Endothelial cell of umbilical vein (primary cell): ENCODE data around the gene FAM221B.
A peak's percentile ranks its signal among the peaks of the same experiment; 100 is the strongest.

ENCODE experiments used
- CTCF ChIP-seq, 2 donors: IDR thresholded peaks; 1 replicate in 1 of 2; 2 replicates in 1 of 2; pipeline ENCODE4 v1.5.1; 2011; ENCODE audit warnings: low read length in 2 of 2, mild to moderate bottlenecking in 2 of 2, moderate library complexity in 2 of 2, control low read depth in 1 of 2, inconsistent platforms in 1 of 2, low read depth in 1 of 2; ENCODE audit not compliant: insufficient read depth in 1 of 2; ENCODE audit errors: extremely low read depth in 1 of 2
- EZH2 ChIP-seq: IDR thresholded peaks from 2 replicates; pipeline ENCODE4 v1.6.1; 2012; ENCODE audit warnings: borderline replicate concordance, low read depth, mild to moderate bottlenecking, moderate library complexity, low read length, inconsistent platforms; ENCODE audit not compliant: severe bottlenecking
- FOS ChIP-seq: IDR thresholded peaks from 2 replicates; pipeline ENCODE4 v1.6.1; 2011; ENCODE audit warnings: mild to moderate bottlenecking, low read length, moderate library complexity, borderline replicate concordance; ENCODE audit not compliant: insufficient read depth
- GATA2 ChIP-seq: IDR thresholded peaks from 2 replicates; pipeline ENCODE4 v1.7.0; 2011; ENCODE audit warnings: low read depth, mild to moderate bottlenecking, moderate library complexity, mixed read lengths, low read length; ENCODE audit not compliant: insufficient read length, insufficient read depth
- JUN ChIP-seq: IDR thresholded peaks from 2 replicates; pipeline ENCODE4 v1.6.1; 2011; ENCODE audit warnings: borderline replicate concordance, low read depth; ENCODE audit not compliant: insufficient read length, insufficient read depth
- MYC ChIP-seq: IDR thresholded peaks from one replicate; pipeline ENCODE4 v1.6.1; 2011; ENCODE audit warnings: mild to moderate bottlenecking, low read depth, low read length
- POLR2A ChIP-seq: IDR thresholded peaks from 2 replicates; pipeline ENCODE4 v1.6.1; 2012; ENCODE audit warnings: low read depth, mild to moderate bottlenecking, control low read depth, low read length
- POLR2AphosphoS5 ChIP-seq: IDR thresholded peaks from 2 replicates; pipeline ENCODE4 v1.6.1; 2012; ENCODE audit warnings: low read depth, mild to moderate bottlenecking, control low read depth, low read length, moderate library complexity; ENCODE audit not compliant: insufficient read depth
- TF ChIP-seq, protein P1 (sequence below): IDR thresholded peaks from 2 replicates; pipeline ENCODE4 v1.6.1; 2011; ENCODE audit not compliant: insufficient read depth, insufficient read length

- peak; percentile 76 to 84 for TF ChIP-seq CTCF (IDR thresholded peaks at IDR 0.05; ENCODE audit: extremely low read depth in 1 of 2, insufficient read depth in 1 of 2, low read depth in 1 of 2, low read length in 2 of 2)
- TF ChIP-seq POLR2AphosphoS5, result no peak
- TF ChIP-seq EZH2, result no peak
- TF ChIP-seq, protein P1, sequence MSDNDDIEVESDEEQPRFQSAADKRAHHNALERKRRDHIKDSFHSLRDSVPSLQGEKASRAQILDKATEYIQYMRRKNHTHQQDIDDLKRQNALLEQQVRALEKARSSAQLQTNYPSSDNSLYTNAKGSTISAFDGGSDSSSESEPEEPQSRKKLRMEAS, result no peak
- no peak for TF ChIP-seq FOS
- no peak for TF ChIP-seq POLR2A
- TF ChIP-seq MYC, result no peak
- TF ChIP-seq JUN, result no peak
- TF ChIP-seq GATA2, result peak; percentile 35
Measured at GRCh38 chr9:35790385-35791296, 37.9 kb downstream of the FAM221B start.
